Subcutaneous abdominal adipose tissue (tissue), 5 donors: Measurements from ENCODE around the gene LEO1.
"Not testable (repeated sequence)": the region's sequence is repeated elsewhere in the genome, so short reads cannot be mapped to it uniquely, and the experiment has no call there.

Source experiments
- H3K27ac ChIP-seq: one replicate; pipeline ENCODE4 v1.7.0; 2013; ENCODE audit warnings: low read depth, mild to moderate bottlenecking, inconsistent platforms, low read length, moderate library complexity
- H3K27me3 ChIP-seq, 5 donors: one replicate each; pipeline ENCODE4 v1.7.0; 2013; ENCODE audit warnings: low read length in 5 of 5, inconsistent platforms in 1 of 5; ENCODE audit not compliant: control insufficient read depth in 5 of 5, insufficient read depth in 4 of 5
- H3K36me3 ChIP-seq, 5 donors: one replicate each; pipeline ENCODE4 v1.7.0; 2013; ENCODE audit warnings: low read length in 5 of 5; ENCODE audit not compliant: control insufficient read depth in 5 of 5, insufficient read depth in 5 of 5
- H3K4me1 ChIP-seq, 5 donors: one replicate each; pipeline ENCODE4 v1.7.0; 2013; ENCODE audit warnings: low read length in 5 of 5, mild to moderate bottlenecking in 3 of 5, moderate library complexity in 1 of 5; ENCODE audit not compliant: control insufficient read depth in 5 of 5, insufficient read depth in 5 of 5
- H3K4me3 ChIP-seq, 5 donors: one replicate each; pipeline ENCODE4 v1.7.0; 2013; ENCODE audit warnings: low read length in 5 of 5, low read depth in 1 of 5
- H3K9ac ChIP-seq, 5 donors: one replicate each; pipeline ENCODE4 v1.7.0; 2013; ENCODE audit warnings: low read length in 5 of 5, mild to moderate bottlenecking in 4 of 5, moderate library complexity in 3 of 5
- H3K9me3 ChIP-seq, 5 donors: one replicate each; pipeline ENCODE4 v1.7.0; 2013; ENCODE audit warnings: low read length in 5 of 5; ENCODE audit not compliant: control insufficient read depth in 5 of 5
- donor health status: healthy.
- donor health status: healthy.
- donor health status: healthy.
- donor health status: healthy.
- donor health status: healthy.

LEO1 gene

DNA sequence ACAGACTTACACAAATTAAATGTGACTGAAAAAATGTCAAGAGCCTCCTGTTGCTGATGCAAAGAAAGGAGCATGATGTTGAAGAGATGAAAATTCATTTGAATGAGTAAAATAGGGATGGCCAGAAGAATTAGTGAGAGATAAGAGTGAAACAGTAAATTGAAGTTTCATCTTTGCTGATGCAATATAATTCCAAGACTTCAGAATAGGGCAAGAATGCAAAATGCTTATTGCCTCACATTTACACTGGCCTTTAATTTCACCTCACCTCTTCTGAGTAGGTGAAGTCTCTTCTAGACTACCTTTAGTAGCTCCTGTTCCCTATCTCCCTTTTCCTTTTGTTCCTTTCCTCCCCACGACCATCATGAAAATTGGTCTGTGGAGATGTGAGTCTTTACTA is 32.1 kb upstream of the LEO1 start:
- Histone ChIP-seq H3K27me3 (no peaks in the 10 kb centered on the region), H3K4me1 (peaks cover 1 to 32% (median 5%) of the 10 kb centered on the region in 5 donors), H3K36me3 (no peaks in the 10 kb centered on the region), H3K9me3 (no peaks in the 10 kb centered on the region), H3K9ac (no peak overlapping the region), H3K4me3 (no peak overlapping the region), H3K27ac (no peak overlapping the region)

DNA sequence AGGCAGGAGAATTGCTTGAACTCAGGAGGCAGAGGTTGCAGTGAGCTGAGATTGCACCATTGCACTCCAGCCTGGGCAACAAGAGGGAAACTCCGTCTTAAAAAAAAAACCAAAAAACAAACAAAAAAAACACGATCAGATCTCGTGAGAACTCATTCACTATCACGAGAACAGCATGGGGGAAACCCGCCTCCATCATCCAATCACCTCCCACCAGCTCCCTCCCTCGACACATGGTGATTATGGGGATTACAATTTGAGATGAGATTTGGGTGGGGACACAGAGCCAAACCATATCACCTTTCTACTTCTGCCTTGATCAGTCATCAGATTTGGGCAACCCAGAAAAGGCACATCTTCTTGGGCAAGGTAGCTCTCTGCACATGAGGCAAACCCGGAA is 31.5 kb upstream of the LEO1 start:
- not testable (repeated sequence) for H3K27me3 ChIP-seq, H3K36me3 ChIP-seq, H3K4me3 ChIP-seq, H3K27ac ChIP-seq, H3K9ac ChIP-seq, H3K9me3 ChIP-seq
- peaks cover 1 to 27% (median 5%) of the 10 kb centered on the region in 5 donors for H3K4me1 ChIP-seq

DNA sequence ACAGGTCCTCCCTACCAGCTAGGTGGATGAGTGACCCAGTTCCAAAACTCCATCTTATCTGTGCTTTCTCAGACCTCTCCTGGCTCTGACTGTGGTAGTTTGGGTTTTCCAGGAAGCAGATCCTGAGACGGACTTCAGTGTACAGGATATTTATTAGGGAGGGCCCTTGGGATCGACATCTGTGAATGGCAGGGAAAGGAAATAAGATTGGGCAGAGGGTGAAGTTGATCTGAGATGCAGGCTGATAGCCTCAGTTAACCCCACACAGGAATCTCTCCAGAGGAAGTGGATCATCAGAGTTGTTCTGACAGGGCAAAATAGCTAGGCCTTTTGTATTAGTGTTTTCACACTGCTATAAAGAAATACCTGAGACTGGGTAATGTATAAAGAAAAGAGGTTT is 30.8 kb upstream of the LEO1 start:
- no peak overlapping the region for H3K27ac ChIP-seq
- H3K9me3 ChIP-seq: no peaks in the 10 kb centered on the region
- H3K9ac ChIP-seq: no peak overlapping the region
- H3K27me3 ChIP-seq: no peaks in the 10 kb centered on the region
- H3K4me3 ChIP-seq: no peak overlapping the region
- peaks cover 1 to 25% (median 5%) of the 10 kb centered on the region in 5 donors for H3K4me1 ChIP-seq
- H3K36me3 ChIP-seq: no peaks in the 10 kb centered on the region

DNA sequence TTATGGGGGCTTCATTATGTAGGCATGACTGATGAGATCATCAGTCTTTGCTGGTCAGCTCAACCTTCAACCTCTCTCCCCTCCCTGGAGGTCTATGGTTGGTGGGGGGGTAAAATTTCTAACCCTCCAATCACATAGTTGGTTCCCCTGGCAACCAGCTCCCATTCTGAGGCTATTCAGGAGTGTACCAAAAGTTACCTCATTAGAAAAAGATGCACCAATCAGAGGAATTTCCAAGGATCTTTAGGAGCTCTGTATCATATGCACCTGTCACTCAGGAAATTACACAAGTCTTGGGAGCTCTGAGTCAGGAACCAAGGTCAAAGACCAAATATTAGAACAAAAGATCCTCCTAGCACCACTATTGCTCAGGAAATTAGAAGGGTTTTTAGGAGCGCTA is 21.4 kb upstream of the LEO1 start:
- Histone ChIP-seq H3K9me3 (no peaks in the 10 kb centered on the region), H3K4me3 (no peak overlapping the region), H3K9ac (no peak overlapping the region)

DNA sequence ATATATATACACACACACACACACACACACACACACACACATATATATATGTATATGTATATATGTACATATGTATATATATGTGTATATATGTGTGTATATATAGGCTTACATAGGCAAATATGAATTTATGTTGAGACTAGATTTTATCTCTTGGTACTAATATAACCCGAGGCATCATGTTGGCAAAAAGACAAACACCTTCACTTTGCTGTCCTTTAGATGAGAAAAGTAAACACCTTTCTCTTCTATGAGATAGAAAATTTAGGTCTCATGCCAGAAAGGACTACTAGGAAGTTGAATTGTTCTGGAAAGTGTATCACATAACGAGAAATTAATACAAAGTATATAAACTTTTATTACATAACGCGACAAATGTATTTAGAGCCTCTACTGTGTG is 19.6 kb upstream of the LEO1 start:
- H3K36me3 ChIP-seq: no peaks in the 10 kb centered on the region
- no peak overlapping the region for H3K4me3 ChIP-seq
- H3K27ac ChIP-seq: no peak overlapping the region
- no peaks in the 10 kb centered on the region for H3K4me1 ChIP-seq
- no peak overlapping the region for H3K9ac ChIP-seq
- H3K27me3 ChIP-seq: no peaks in the 10 kb centered on the region
- no peaks in the 10 kb centered on the region for H3K9me3 ChIP-seq

More for the DNA sequence above, 21.4 kb upstream of the LEO1 start:
- Histone ChIP-seq H3K27ac (no peak overlapping the region), H3K4me1 (no peaks in the 10 kb centered on the region), H3K27me3 (no peaks in the 10 kb centered on the region), H3K36me3 (no peaks in the 10 kb centered on the region)

DNA sequence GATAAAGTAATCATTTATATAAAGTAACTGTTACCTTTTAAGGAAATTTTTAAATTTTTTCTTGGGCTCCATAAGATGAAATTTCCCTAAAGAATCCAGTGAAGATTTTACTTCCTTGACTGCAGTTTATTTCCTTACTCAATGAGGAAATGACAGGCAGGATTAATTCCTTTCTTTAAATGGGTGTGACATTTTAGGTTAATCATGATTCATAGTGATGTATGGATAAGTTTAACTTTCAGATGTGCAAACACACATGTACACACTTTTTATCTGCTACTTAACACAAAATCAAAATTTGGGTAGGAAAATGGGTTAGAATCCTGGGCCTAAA is 11.2 kb upstream of the LEO1 start:
- H3K27ac ChIP-seq: no peak overlapping the region
- H3K9me3 ChIP-seq: no peaks in the 10 kb centered on the region
- no peaks in the 10 kb centered on the region for H3K36me3 ChIP-seq
- H3K4me3 ChIP-seq: no peak overlapping the region
- no peaks in the 10 kb centered on the region for H3K27me3 ChIP-seq
- peaks cover 3 to 17% (median 13%) of the 10 kb centered on the region in 5 donors for H3K4me1 ChIP-seq
- H3K9ac ChIP-seq: no peak overlapping the region

DNA sequence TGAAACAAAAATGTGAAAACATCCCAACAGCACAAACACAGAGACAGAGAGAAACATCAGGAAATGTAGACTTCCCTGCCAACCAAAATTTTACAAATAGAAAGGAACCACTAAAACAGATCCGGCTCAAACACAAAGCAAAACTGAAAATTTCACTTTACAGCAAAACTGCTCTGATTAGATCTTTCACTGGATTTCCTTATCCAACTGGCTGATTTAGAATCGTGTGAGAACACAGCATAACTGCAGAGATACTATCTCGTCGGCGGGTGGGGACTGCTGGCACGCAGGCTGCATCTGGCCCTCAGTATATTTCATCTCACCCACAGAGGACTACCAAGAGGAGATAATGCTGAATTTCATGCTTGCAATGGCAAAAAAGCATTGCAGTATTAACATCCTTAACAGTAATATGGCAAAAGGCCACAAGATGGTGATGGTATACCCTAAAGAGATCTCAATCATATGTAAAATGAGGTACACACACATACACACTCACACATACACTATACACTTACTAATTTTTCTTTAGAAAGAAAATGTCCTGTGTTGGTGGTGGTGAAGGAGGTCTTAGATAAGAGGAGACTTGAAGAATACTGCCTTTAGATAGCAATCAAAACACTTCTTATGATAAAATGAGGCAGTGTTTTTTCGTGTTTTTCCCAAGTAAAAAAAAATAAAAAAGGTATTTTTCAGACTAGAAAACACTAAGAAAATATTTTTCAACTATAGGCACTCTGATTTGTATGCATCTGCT is 10.6 kb upstream of the LEO1 start:
- Histone ChIP-seq H3K36me3 (no peaks in the 10 kb centered on the region), H3K4me1 (peaks cover 3 to 17% (median 13%) of the 10 kb centered on the region in 5 donors), H3K4me3 (peak overlapping the region; percentile 19 to 61 (median 53)), H3K9me3 (no peaks in the 10 kb centered on the region), H3K27me3 (no peaks in the 10 kb centered on the region), H3K27ac (peak overlapping the region; percentile 74), H3K9ac (peak overlapping the region; percentile 44 to 58 (median 54))

DNA sequence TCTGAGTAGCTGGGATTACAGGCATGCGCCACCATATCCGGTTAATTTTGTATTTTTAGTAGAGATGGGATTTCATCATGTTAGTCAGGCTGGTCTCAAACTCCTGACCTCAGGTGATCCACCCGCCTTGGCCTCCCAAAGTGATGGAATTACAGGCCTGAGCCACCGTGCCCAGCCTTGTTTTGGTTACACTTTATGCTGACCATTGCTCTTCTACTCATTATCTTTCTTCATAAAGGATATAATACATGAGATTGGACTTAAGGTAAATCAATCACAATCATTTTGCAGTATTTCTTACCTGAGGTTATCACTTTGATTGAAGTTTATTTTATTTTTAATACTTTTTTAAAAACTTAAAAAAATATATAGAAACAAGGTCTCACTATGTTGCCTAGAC is 2.2 kb upstream of the LEO1 start:
- H3K27ac ChIP-seq: no peak overlapping the region

DNA sequence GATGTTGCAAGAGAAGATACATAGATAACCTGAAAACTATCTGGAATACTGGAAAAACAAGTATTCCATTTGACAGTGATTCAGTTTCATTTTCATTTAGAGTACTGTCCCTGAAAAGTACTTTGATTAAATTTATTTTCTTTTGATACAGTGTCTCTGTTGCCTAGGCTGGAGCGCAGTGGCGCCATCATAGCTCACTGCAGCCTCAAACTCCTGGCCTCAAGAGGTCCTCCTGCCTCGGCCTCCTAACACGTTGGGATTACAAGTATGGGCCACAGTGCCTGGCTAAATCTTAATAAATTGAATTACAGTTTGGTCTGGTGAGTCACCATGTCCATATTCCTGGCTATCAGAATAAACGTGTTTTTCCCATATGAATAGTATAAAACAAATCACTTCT is 1.6 kb upstream of the LEO1 start:
- Histone ChIP-seq H3K27me3 (no peaks in the 10 kb centered on the region), H3K36me3 (no peaks in the 10 kb centered on the region), H3K4me1 (peaks cover 0 to 15% (median 13%) of the 10 kb centered on the region in 5 donors), H3K9me3 (no peaks in the 10 kb centered on the region), H3K4me3 (no peak overlapping the region), H3K9ac (no peak overlapping the region), H3K27ac (no peak overlapping the region)

More for the DNA sequence above, 2.2 kb upstream of the LEO1 start:
- Histone ChIP-seq H3K4me3 (no peak overlapping the region), H3K9me3 (no peaks in the 10 kb centered on the region), H3K4me1 (peaks cover 0 to 15% (median 13%) of the 10 kb centered on the region in 5 donors), H3K9ac (no peak overlapping the region), H3K27me3 (no peaks in the 10 kb centered on the region), H3K36me3 (no peaks in the 10 kb centered on the region)

DNA sequence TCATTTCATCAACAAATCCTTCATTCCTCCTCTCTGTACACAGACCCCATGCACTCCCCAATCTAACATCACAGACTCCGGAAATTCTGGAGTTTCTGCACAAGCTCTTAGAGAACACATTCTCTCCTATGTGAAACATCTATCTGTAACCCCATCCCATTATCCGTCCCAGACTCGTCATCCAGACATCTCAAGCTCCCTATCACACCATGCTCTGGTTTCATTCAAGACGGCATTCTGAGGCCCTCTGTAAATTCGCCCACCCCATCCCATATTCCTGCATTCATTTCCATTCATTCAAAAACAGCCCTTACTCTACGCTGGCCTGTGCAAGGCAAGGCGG is 575 bp downstream of the LEO1 start:
- Histone ChIP-seq H3K4me1 (peaks cover 0 to 15% (median 13%) of the 10 kb centered on the region in 5 donors), H3K27ac (peak overlapping the region; percentile 85), H3K9me3 (peaks cover 0 to 9% (median 2%) of the 10 kb centered on the region in 5 donors), H3K27me3 (no peaks in the 10 kb centered on the region), H3K9ac (peak overlapping the region; percentile 77 to 95 (median 87)), H3K36me3 (no peaks in the 10 kb centered on the region), H3K4me3 (peak overlapping the region; percentile 65 to 99 (median 94))
